ENCODE measurements around the gene SV2C.

DNA sequence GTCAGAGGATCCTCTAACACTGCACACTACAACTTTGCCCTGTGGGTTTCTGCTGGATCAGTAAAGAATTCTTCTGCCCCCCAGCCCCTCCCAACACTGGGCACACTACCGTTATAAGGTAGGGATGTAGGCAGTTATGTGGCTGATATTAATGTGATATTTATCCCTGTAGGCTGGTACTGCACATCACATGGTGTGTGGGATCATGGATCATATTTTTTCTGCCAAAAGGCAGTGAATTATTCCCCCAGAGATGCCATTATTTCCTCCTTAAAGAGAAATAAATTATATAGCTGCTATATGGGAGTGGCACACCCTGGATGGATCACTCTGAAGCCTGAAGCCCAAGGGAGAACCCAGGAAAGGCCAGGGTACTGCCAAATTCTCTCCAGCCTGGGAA lies 69.5 kb downstream of the SV2C start:
- TF ChIP-seq ZNF138 (CRISPR knock-in tag; conservative IDR thresholded peaks at IDR 0.05), result no peak
- TF ChIP-seq NR1H2 (CRISPR knock-in tag; IDR thresholded peaks at IDR 0.05), result no peak
- TF ChIP-seq, protein P1, sequence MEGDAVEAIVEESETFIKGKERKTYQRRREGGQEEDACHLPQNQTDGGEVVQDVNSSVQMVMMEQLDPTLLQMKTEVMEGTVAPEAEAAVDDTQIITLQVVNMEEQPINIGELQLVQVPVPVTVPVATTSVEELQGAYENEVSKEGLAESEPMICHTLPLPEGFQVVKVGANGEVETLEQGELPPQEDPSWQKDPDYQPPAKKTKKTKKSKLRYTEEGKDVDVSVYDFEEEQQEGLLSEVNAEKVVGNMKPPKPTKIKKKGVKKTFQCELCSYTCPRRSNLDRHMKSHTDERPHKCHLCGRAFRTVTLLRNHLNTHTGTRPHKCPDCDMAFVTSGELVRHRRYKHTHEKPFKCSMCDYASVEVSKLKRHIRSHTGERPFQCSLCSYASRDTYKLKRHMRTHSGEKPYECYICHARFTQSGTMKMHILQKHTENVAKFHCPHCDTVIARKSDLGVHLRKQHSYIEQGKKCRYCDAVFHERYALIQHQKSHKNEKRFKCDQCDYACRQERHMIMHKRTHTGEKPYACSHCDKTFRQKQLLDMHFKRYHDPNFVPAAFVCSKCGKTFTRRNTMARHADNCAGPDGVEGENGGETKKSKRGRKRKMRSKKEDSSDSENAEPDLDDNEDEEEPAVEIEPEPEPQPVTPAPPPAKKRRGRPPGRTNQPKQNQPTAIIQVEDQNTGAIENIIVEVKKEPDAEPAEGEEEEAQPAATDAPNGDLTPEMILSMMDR (IDR thresholded peaks at IDR 0.05), result no peak
- TF ChIP-seq ZNF317 (CRISPR knock-in tag; IDR thresholded peaks at IDR 0.05; ENCODE audit: borderline replicate concordance, low read depth), result no peak
- TF ChIP-seq TCF7 (CRISPR knock-in tag; IDR thresholded peaks at IDR 0.05; ENCODE audit: low read depth), result no peak
- TF ChIP-seq SP1 (CRISPR knock-in tag; conservative IDR thresholded peaks at IDR 0.05), result no peak
- TF ChIP-seq, protein P2, sequence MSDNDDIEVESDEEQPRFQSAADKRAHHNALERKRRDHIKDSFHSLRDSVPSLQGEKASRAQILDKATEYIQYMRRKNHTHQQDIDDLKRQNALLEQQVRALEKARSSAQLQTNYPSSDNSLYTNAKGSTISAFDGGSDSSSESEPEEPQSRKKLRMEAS (CRISPR knock-in tag; IDR thresholded peaks at IDR 0.05), result no peak
- TF ChIP-seq, protein P3, sequence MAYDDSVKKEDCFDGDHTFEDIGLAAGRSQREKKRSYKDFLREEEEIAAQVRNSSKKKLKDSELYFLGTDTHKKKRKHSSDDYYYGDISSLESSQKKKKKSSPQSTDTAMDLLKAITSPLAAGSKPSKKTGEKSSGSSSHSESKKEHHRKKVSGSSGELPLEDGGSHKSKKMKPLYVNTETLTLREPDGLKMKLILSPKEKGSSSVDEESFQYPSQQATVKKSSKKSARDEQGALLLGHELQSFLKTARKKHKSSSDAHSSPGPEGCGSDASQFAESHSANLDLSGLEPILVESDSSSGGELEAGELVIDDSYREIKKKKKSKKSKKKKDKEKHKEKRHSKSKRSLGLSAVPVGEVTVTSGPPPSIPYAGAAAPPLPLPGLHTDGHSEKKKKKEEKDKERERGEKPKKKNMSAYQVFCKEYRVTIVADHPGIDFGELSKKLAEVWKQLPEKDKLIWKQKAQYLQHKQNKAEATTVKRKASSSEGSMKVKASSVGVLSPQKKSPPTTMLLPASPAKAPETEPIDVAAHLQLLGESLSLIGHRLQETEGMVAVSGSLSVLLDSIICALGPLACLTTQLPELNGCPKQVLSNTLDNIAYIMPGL (CRISPR knock-in tag; IDR thresholded peaks at IDR 0.05), result no peak
- no peak for TF ChIP-seq CREB1 (CRISPR knock-in tag; IDR thresholded peaks at IDR 0.05)
